Karpas-422 (cell line): ENCODE results near the gene TRABD2B. TPM values are rescaled to one million over a fixed set of nuclear protein-coding genes. Genes with fewer than 3 reads are reported as not detected.

Experiments
- DNase-seq: peaks from one replicate; pipeline ENCODE4 v3.0.0-alpha.2; 2015
- H2AFZ ChIP-seq: fragments of 200-600 bp; sonication (generic); 2 replicates; pipeline ENCODE4 v1.6.1; 2014; ENCODE audit warnings: antibody characterized with exemption, low read length, mixed read lengths
- H3K27ac ChIP-seq: fragments of 200-600 bp; sonication (generic); 2 replicates; pipeline ENCODE4 v1.5.1; 2014; ENCODE audit warnings: mild to moderate bottlenecking, low read length, moderate library complexity
- H3K27me3 ChIP-seq: fragments of 200-600 bp; sonication (generic); 2 replicates; pipeline ENCODE4 v1.6.1; 2014; ENCODE audit warnings: low read length, mixed read lengths
- H3K36me3 ChIP-seq: fragments of 200-600 bp; sonication (generic); 2 replicates; pipeline ENCODE4 v1.6.1; 2014; ENCODE audit warnings: low read length, mixed read lengths; ENCODE audit not compliant: insufficient read depth
- H3K4me1 ChIP-seq: fragments of 200-600 bp; sonication (generic); 2 replicates; pipeline ENCODE4 v1.6.1; 2014; ENCODE audit warnings: mild to moderate bottlenecking, low read length, mixed read lengths
- H3K4me2 ChIP-seq: fragments of 200-600 bp; sonication (generic); 2 replicates; pipeline ENCODE4 v1.6.1; 2014; ENCODE audit warnings: low read length, low read depth, mild to moderate bottlenecking; ENCODE audit not compliant: poor library complexity, severe bottlenecking
- H3K4me3 ChIP-seq: fragments of 200-600 bp; sonication (generic); 2 replicates; pipeline ENCODE4 v1.5.1; 2014; ENCODE audit warnings: mild to moderate bottlenecking, antibody characterized with exemption, low read length, mixed read lengths
- H3K79me2 ChIP-seq: fragments of 200-600 bp; sonication (generic); 2 replicates; pipeline ENCODE4 v1.6.1; 2014; ENCODE audit warnings: mild to moderate bottlenecking, low read length, mixed read lengths
- H3K9ac ChIP-seq: fragments of 200-600 bp; sonication (generic); 2 replicates; pipeline ENCODE4 v1.6.0; 2014; ENCODE audit warnings: low read length
- H3K9me2 ChIP-seq: fragments of 200-600 bp; sonication (generic), shearing (Covaris generic); replicated peaks from 2 replicates; pipeline ENCODE4 v1.6.0; 2014; ENCODE audit warnings: mild to moderate bottlenecking, low read length, moderate library complexity; ENCODE audit not compliant: insufficient read depth
- H3K9me3 ChIP-seq: fragments of 300-700, 200-600 bp; sonication (generic); 2 replicates; pipeline ENCODE4 v1.6.1; 2014; ENCODE audit warnings: low read length, mixed read lengths
- H4K20me1 ChIP-seq: fragments of 200-600 bp; sonication (generic); 2 replicates; pipeline ENCODE4 v1.6.1; 2014; ENCODE audit warnings: mild to moderate bottlenecking, antibody characterized with exemption, low read length, low read depth; ENCODE audit not compliant: insufficient read depth
- total RNA-seq: library from RNA; depleted of rRNA; stranded (reverse); fragments of >200 nt; shearing (Covaris generic); gene quantifications from 2 replicates; pipeline ENCODE4 v1.2.3, GENCODE V29; 2014; ENCODE audit warnings: low replicate concordance

The TRABD2B gene
- total RNA-seq, 1 experiment from 2014 or later, result not detected

- Histone ChIP-seq H4K20me1 (no peaks in the 10 kb centered on the region), H3K4me1 (peaks cover 9% of the 10 kb centered on the region), H3K27ac (no peak overlapping the region), H3K9ac (no peak overlapping the region), H3K9me3 (no peaks in the 10 kb centered on the region), H3K36me3 (no peaks in the 10 kb centered on the region), H3K9me2 (no peaks in the 10 kb centered on the region), H3K4me3 (no peak overlapping the region), H2AFZ (no peak overlapping the region), H3K27me3 (no peaks in the 10 kb centered on the region), H3K4me2 (no peak overlapping the region), H3K79me2 (no peaks in the 10 kb centered on the region)
- DNase-seq, result no peak
These were observed 140.2 kb downstream of the TRABD2B start for GRCh38 chr1:47856996-47857395.

GRCh38 chr1:47855230-47855629 is 142.0 kb downstream of the TRABD2B start:
- no peaks in the 10 kb centered on the region for H3K36me3 ChIP-seq
- H3K9me3 ChIP-seq, result no peaks in the 10 kb centered on the region
- H3K27me3 ChIP-seq, result no peaks in the 10 kb centered on the region
- no peak overlapping the region for H3K27ac ChIP-seq
- H3K4me3 ChIP-seq, result no peak overlapping the region
- no peak for DNase-seq
- H2AFZ ChIP-seq, result no peak overlapping the region
- peaks cover 9% of the 10 kb centered on the region for H3K4me1 ChIP-seq
- no peak overlapping the region for H3K4me2 ChIP-seq
- no peaks in the 10 kb centered on the region for H3K79me2 ChIP-seq
- no peaks in the 10 kb centered on the region for H3K9me2 ChIP-seq
- H3K9ac ChIP-seq, result no peak overlapping the region
- no peaks in the 10 kb centered on the region for H4K20me1 ChIP-seq

DNA sequence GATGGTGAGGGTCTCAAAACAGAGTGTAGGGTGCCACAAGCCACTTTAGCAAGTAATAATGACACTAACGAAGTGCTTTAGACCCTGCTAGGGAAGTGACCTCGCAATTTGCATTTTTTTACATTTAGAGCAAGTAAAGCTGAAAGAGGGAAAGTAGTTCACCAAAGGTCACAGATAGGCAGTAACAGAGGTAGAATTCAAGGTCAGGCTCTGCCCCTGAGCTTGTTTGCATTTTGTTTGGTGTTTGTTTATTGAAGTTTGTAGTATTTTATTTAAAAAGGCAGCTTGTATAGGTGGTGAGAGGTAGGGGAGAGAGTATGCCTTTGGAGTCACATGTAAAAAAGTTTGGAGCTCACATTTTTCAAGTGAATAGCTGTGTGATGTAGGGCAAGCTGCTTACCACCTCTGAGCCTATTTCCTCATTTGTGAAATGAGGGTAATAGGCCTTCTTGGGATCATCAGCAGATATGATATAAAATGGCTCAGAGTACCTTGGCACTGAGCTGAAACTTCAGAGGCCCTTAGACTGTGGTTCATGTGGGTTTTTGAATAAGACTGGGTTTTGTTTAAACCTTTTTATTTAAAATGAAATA is 142.5 kb downstream of the TRABD2B start:
- Histone ChIP-seq H3K9me2 (no peaks in the 10 kb centered on the region), H3K9ac (no peak overlapping the region), H3K4me3 (no peak overlapping the region), H3K79me2 (no peaks in the 10 kb centered on the region), H3K27ac (no peak overlapping the region), H2AFZ (no peak overlapping the region), H4K20me1 (no peaks in the 10 kb centered on the region), H3K36me3 (no peaks in the 10 kb centered on the region), H3K27me3 (no peaks in the 10 kb centered on the region), H3K4me1 (peaks cover 9% of the 10 kb centered on the region), H3K4me2 (no peak overlapping the region), H3K9me3 (no peaks in the 10 kb centered on the region)
- DNase-seq, result no peak

DNA sequence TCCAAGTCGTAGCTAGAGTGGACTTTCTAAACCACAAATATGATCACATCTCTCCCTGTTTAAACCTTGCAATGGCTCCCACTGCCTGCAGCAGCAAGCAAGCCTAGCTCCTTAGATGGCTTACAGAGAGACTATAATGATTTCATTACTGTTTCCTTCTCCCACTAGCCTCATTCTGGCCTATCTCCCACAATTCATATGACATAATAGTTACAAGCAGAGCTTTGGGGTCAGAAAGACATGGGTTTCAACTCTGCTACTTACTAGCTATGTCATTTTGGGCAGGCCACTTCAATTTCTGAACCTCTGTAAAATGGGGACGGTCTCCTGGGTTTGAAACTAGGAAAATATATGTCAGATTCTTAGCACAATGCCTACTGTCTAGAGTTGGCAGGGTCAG is 143.3 kb downstream of the TRABD2B start:
- H3K27me3 ChIP-seq, result no peaks in the 10 kb centered on the region

DNA sequence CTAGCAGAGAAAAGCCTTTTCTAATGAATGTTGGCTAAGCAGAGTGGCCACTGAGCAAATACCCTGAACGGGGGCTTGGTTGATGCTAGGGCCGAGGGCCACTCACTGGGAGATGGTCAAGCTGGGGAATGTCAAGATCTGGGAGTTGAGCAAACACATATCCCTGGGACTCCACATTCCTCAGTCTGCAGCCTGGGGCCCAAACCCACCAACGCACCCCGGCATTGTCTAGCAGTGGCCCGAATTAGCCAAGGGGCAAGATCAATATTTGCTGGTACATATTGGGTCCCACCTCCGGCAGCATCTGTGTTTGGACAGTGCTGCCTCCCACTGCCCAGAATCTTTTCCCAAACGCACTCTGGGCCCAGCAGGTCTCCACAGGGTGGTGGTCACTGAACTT is 144.1 kb downstream of the TRABD2B start:
- no peaks in the 10 kb centered on the region for H4K20me1 ChIP-seq
- no peak overlapping the region for H3K27ac ChIP-seq
- H3K4me1 ChIP-seq, result peaks cover 9% of the 10 kb centered on the region
- H3K9me3 ChIP-seq, result no peaks in the 10 kb centered on the region
- H3K4me3 ChIP-seq, result no peak overlapping the region
- H3K4me2 ChIP-seq, result no peak overlapping the region
- no peak overlapping the region for H2AFZ ChIP-seq
- no peak for DNase-seq
- H3K9me2 ChIP-seq, result no peaks in the 10 kb centered on the region
- no peaks in the 10 kb centered on the region for H3K36me3 ChIP-seq
- no peaks in the 10 kb centered on the region for H3K79me2 ChIP-seq
- no peak overlapping the region for H3K9ac ChIP-seq
- H3K27me3 ChIP-seq, result no peaks in the 10 kb centered on the region

More for the DNA sequence above, 143.3 kb downstream of the TRABD2B start:
- DNase-seq, result no peak
- Histone ChIP-seq H3K36me3 (no peaks in the 10 kb centered on the region), H3K9me2 (no peaks in the 10 kb centered on the region), H3K4me3 (no peak overlapping the region), H3K4me2 (no peak overlapping the region), H2AFZ (no peak overlapping the region), H3K4me1 (peaks cover 9% of the 10 kb centered on the region), H3K9ac (no peak overlapping the region), H3K79me2 (no peaks in the 10 kb centered on the region), H4K20me1 (no peaks in the 10 kb centered on the region), H3K9me3 (no peaks in the 10 kb centered on the region), H3K27ac (no peak overlapping the region)

DNA sequence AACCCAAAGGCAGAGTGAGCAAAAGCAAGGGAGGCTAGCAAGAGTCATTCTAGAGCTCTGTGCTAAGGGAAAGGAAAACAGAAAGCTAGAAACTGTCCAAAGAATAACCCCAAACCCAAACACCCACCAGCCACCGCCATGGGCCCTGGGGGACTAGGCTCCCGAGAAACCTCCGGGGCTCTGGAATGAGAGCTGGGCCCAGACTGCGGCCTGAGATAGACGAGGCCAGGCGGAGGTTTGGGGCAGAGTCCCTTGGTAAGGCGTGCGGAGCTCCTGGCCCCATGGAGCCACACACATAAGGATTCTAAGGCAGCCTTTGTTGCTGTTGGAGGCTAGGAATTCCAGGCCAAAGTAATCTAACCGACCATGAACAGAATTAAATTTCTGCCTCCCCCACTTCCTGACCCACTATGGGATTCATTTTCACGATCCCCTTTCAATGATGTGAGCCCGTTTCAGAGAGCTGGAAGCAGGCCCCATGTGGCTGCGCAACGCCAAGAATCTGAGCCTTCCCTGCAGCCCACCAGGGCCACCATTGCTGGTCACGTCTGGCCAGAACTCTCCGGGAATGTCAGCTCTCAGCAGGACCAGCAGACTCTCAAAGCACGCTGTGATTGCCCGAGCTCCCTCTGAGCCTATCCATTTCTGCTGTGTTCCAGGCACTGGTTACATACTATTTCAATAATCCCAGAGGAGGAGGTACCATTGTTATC is 145.0 kb downstream of the TRABD2B start:
- Histone ChIP-seq H3K9me2 (no peaks in the 10 kb centered on the region), H3K4me3 (no peak overlapping the region), H3K4me2 (no peak overlapping the region), H4K20me1 (no peaks in the 10 kb centered on the region), H2AFZ (no peak overlapping the region), H3K36me3 (no peaks in the 10 kb centered on the region), H3K27ac (no peak overlapping the region), H3K4me1 (peaks cover 9% of the 10 kb centered on the region), H3K9ac (no peak overlapping the region), H3K79me2 (no peaks in the 10 kb centered on the region), H3K27me3 (no peaks in the 10 kb centered on the region), H3K9me3 (no peaks in the 10 kb centered on the region)
- DNase-seq, result no peak

DNA sequence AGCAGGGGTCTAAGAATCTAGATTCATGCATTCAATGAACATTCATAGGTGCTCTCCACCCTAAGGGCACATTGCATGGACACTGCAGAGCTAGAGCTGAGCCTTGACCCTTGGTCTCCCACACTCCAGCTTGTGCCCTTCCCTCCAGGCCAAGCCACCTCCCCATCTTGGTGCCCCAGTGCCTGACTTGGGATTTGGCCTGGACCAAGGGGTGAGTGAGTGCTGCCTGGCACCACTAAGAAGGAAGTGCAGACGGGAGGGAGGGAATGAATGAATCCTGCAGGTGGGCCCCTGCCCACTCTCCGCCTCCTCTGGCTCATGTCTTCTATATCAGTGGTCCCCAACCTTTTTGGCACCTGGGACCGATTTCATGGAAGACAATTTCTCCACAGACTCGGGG is 146.7 kb downstream of the TRABD2B start:
- no peaks in the 10 kb centered on the region for H3K9me3 ChIP-seq
- H3K27ac ChIP-seq, result no peak overlapping the region
- no peaks in the 10 kb centered on the region for H3K27me3 ChIP-seq
- no peak overlapping the region for H2AFZ ChIP-seq
- DNase-seq, result no peak
- H3K4me3 ChIP-seq, result no peak overlapping the region
- no peak overlapping the region for H3K9ac ChIP-seq
- no peaks in the 10 kb centered on the region for H3K36me3 ChIP-seq
- no peaks in the 10 kb centered on the region for H3K9me2 ChIP-seq
- no peaks in the 10 kb centered on the region; the same call in 1 of the 2 replicates for H4K20me1 ChIP-seq
- H3K79me2 ChIP-seq, result no peaks in the 10 kb centered on the region
- no peak overlapping the region for H3K4me2 ChIP-seq
- H3K4me1 ChIP-seq, result peaks cover 20% of the 10 kb centered on the region

- H4K20me1 ChIP-seq, result no peaks in the 10 kb centered on the region; the same call in 1 of the 2 replicates
- no peak overlapping the region for H3K4me3 ChIP-seq
- H3K9me2 ChIP-seq, result no peaks in the 10 kb centered on the region
- no peak overlapping the region for H2AFZ ChIP-seq
- no peak for DNase-seq
- no peak overlapping the region for H3K9ac ChIP-seq
- H3K9me3 ChIP-seq, result no peaks in the 10 kb centered on the region
- no peak overlapping the region for H3K27ac ChIP-seq
- H3K79me2 ChIP-seq, result no peaks in the 10 kb centered on the region
- H3K27me3 ChIP-seq, result no peaks in the 10 kb centered on the region
- H3K4me2 ChIP-seq, result no peak overlapping the region
- no peaks in the 10 kb centered on the region for H3K36me3 ChIP-seq
- H3K4me1 ChIP-seq, result peaks cover 18% of the 10 kb centered on the region
These were observed 147.5 kb downstream of the TRABD2B start for GRCh38 chr1:47849591-47850261.
